Keratinocyte (primary cell): ENCODE measurements around the gene SLC35A5.
"Not testable (repeated sequence)": the region's sequence is repeated elsewhere in the genome, so short reads cannot be mapped to it uniquely, and the experiment has no call there.

Experiments
- CTCF ChIP-seq, 3 experiments: IDR thresholded peaks in 1 of 3; conservative IDR thresholded peaks in 1 of 3; optimal IDR thresholded peaks in 1 of 3; 2 replicates in 2 of 3; 3 replicates in 1 of 3; pipeline versions ENCODE3 to v1.5.1; 2011; ENCODE audit warnings: low read length in 3 of 3, mild to moderate bottlenecking in 3 of 3, moderate library complexity in 2 of 3, control low read depth in 1 of 3, inconsistent platforms in 1 of 3; ENCODE audit not compliant: insufficient read depth in 2 of 3; ENCODE audit errors: extremely low read depth in 1 of 3
- EZH2 ChIP-seq: IDR thresholded peaks from one replicate; pipeline ENCODE4 v1.6.1; 2012; ENCODE audit warnings: inconsistent platforms, mild to moderate bottlenecking, low read length, moderate library complexity

DNA sequence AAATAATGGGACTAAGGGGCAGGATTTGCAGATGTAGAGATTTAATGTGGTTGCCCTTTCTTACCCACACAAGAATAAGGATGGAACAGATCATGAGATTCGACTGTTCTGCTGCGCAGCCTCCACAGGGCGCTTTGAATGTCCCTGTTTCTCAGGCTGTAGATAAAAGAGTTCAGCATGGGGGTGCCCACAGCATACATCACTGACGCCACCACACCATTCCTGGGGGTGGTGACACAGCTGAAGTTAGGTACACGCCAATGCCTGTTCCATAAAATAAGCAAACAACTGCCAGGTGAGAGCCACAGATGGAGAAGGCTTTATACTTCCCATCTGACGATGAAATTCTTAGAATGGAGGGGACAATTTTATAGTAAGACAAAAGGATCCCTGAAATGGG is 37.7 kb upstream of the SLC35A5 start:
- not testable (repeated sequence) for TF ChIP-seq EZH2; CTCF (optimal IDR thresholded peaks at IDR 0.05 in 1 of 3, IDR thresholded peaks at IDR 0.05 in 1 of 3, conservative IDR thresholded peaks at IDR 0.05 in 1 of 3; ENCODE audit: extremely low read depth in 1 of 3, insufficient read depth in 2 of 3, low read length in 3 of 3)
